Measurements from ENCODE around the gene GULP1.
"Not testable (repeated sequence)": the region's sequence is repeated elsewhere in the genome, so short reads cannot be mapped to it uniquely, and the experiment has no call there.

GULP1 gene

GRCh38 chr2:188551671-188552070 lies 260.0 kb downstream of the GULP1 start:
- Histone ChIP-seq H3K9ac (ENCODE audit: low read depth, low read length, poor library complexity) (no peak overlapping the region), H3K9me3 (replicated peaks in 1 of 2; ENCODE audit: control insufficient read depth in 2 of 2, insufficient read depth in 1 of 2, low read depth in 1 of 2, low read length in 2 of 2) (peaks cover 0 to 15% of the 10 kb centered on the region in 2 donors), H3K4ac (ENCODE audit: low read length) (no peak overlapping the region), H3K14ac (ENCODE audit: low read length) (no peak overlapping the region), H3K18ac (ENCODE audit: low read length) (no peak overlapping the region), H2BK15ac (ENCODE audit: low read length) (no peak overlapping the region), H3K27ac (replicated peaks; ENCODE audit: low read length) (no peak overlapping the region), H3K36me3 (replicated peaks in 1 of 2; ENCODE audit: control insufficient read depth in 2 of 2, insufficient read depth in 2 of 2, low read length in 2 of 2) (no peaks in the 10 kb centered on the region), H2AK5ac (ENCODE audit: low read depth, low read length) (no peak overlapping the region), H4K91ac (ENCODE audit: low read depth, low read length, poor library complexity) (no peak overlapping the region), H2BK120ac (ENCODE audit: low read depth, low read length) (no peak overlapping the region), H3K4me2 (ENCODE audit: insufficient read depth, low read length, poor library complexity, severe bottlenecking) (no peak overlapping the region), H3K79me1 (ENCODE audit: low read depth, low read length) (no peaks in the 10 kb centered on the region), H3K4me3 (ENCODE audit: low read length in 2 of 2) (no peak overlapping the region), H2BK5ac (ENCODE audit: low read length) (no peak overlapping the region), H4K8ac (ENCODE audit: low read depth, low read length) (no peak overlapping the region), H3K23ac (ENCODE audit: low read depth, low read length, poor library complexity) (no peak overlapping the region), H3K4me1 (ENCODE audit: control insufficient read depth in 2 of 2, insufficient read depth in 1 of 2, low read depth in 1 of 2, low read length in 2 of 2) (no peaks in the 10 kb centered on the region), H3K27me3 (ENCODE audit: control insufficient read depth in 3 of 3, insufficient read depth in 3 of 3, low read depth in 1 of 3, low read length in 3 of 3) (no peaks in the 10 kb centered on the region), H2BK12ac (ENCODE audit: low read length) (no peak overlapping the region), H2AFZ (ENCODE audit: low read length) (no peak overlapping the region)
- WGBS, 2 donors (ENCODE audit: extremely low coverage in 2 of 2, insufficient read length in 2 of 2, insufficient replicate concordance in 1 of 2) = no CpG with 5 or more reads among the region's 3 CpGs
- no peak for DNase-seq (ENCODE audit: low spot score)

GRCh38 chr2:188557081-188557480 lies 265.4 kb downstream of the GULP1 start:
- Histone ChIP-seq H3K27ac (replicated peaks; ENCODE audit: low read length) (no peak overlapping the region), H3K4me3 (ENCODE audit: low read length in 2 of 2) (no peak overlapping the region), H3K4me1 (ENCODE audit: control insufficient read depth in 2 of 2, insufficient read depth in 1 of 2, low read depth in 1 of 2, low read length in 2 of 2) (no peaks in the 10 kb centered on the region), H2AK5ac (ENCODE audit: low read depth, low read length) (no peak overlapping the region), H3K27me3 (ENCODE audit: control insufficient read depth in 3 of 3, insufficient read depth in 3 of 3, low read depth in 1 of 3, low read length in 3 of 3) (no peaks in the 10 kb centered on the region), H2BK120ac (ENCODE audit: low read depth, low read length) (no peak overlapping the region), H2BK15ac (ENCODE audit: low read length) (no peak overlapping the region), H3K23ac (ENCODE audit: low read depth, low read length, poor library complexity) (no peak overlapping the region), H3K9ac (ENCODE audit: low read depth, low read length, poor library complexity) (no peak overlapping the region), H3K36me3 (replicated peaks in 1 of 2; ENCODE audit: control insufficient read depth in 2 of 2, insufficient read depth in 2 of 2, low read length in 2 of 2) (peaks cover 2 to 13% of the 10 kb centered on the region in 2 donors), H3K14ac (ENCODE audit: low read length) (no peak overlapping the region), H4K8ac (ENCODE audit: low read depth, low read length) (no peak overlapping the region), H2AFZ (ENCODE audit: low read length) (no peak overlapping the region), H3K9me3 (replicated peaks in 1 of 2; ENCODE audit: control insufficient read depth in 2 of 2, insufficient read depth in 1 of 2, low read depth in 1 of 2, low read length in 2 of 2) (peaks cover 0 to 29% of the 10 kb centered on the region in 2 donors), H3K4ac (ENCODE audit: low read length) (no peak overlapping the region), H2BK5ac (ENCODE audit: low read length) (no peak overlapping the region), H3K79me1 (ENCODE audit: low read depth, low read length) (no peaks in the 10 kb centered on the region), H3K18ac (ENCODE audit: low read length) (no peak overlapping the region), H3K4me2 (ENCODE audit: insufficient read depth, low read length, poor library complexity, severe bottlenecking) (no peak overlapping the region), H4K91ac (ENCODE audit: low read depth, low read length, poor library complexity) (no peak overlapping the region), H2BK12ac (ENCODE audit: low read length) (no peak overlapping the region)
- DNase-seq (ENCODE audit: low spot score) = no peak
- no CpG with 5 or more reads among the region's 1 CpG for WGBS, 2 donors (ENCODE audit: extremely low coverage in 2 of 2, insufficient read length in 2 of 2, insufficient replicate concordance in 1 of 2)

- not testable (repeated sequence) for H3K27me3 ChIP-seq (ENCODE audit: control insufficient read depth in 3 of 3, insufficient read depth in 3 of 3, low read depth in 1 of 3, low read length in 3 of 3); H4K91ac ChIP-seq (ENCODE audit: low read depth, low read length, poor library complexity); H3K18ac ChIP-seq (ENCODE audit: low read length); H3K23ac ChIP-seq (ENCODE audit: low read depth, low read length, poor library complexity); H3K14ac ChIP-seq (ENCODE audit: low read length); H3K4ac ChIP-seq (ENCODE audit: low read length); H3K4me3 ChIP-seq (ENCODE audit: low read length in 2 of 2); H2BK15ac ChIP-seq (ENCODE audit: low read length); H3K79me1 ChIP-seq (ENCODE audit: low read depth, low read length); DNase-seq (ENCODE audit: low spot score); H3K4me2 ChIP-seq (ENCODE audit: insufficient read depth, low read length, poor library complexity, severe bottlenecking); H2BK120ac ChIP-seq (ENCODE audit: low read depth, low read length); H4K8ac ChIP-seq (ENCODE audit: low read depth, low read length); H2BK5ac ChIP-seq (ENCODE audit: low read length); H2AFZ ChIP-seq (ENCODE audit: low read length); H2BK12ac ChIP-seq (ENCODE audit: low read length); H3K4me1 ChIP-seq (ENCODE audit: control insufficient read depth in 2 of 2, insufficient read depth in 1 of 2, low read depth in 1 of 2, low read length in 2 of 2); H3K9ac ChIP-seq (ENCODE audit: low read depth, low read length, poor library complexity); H3K27ac ChIP-seq (replicated peaks; ENCODE audit: low read length); H2AK5ac ChIP-seq (ENCODE audit: low read depth, low read length)
- peaks cover 0 to 31% of the 10 kb centered on the region in 2 donors for H3K9me3 ChIP-seq (replicated peaks in 1 of 2; ENCODE audit: control insufficient read depth in 2 of 2, insufficient read depth in 1 of 2, low read depth in 1 of 2, low read length in 2 of 2)
- WGBS, 2 donors (ENCODE audit: extremely low coverage in 2 of 2, insufficient read length in 2 of 2, insufficient replicate concordance in 1 of 2) = no CpG with 5 or more reads among the region's 2 CpGs
- H3K36me3 ChIP-seq (replicated peaks in 1 of 2; ENCODE audit: control insufficient read depth in 2 of 2, insufficient read depth in 2 of 2, low read length in 2 of 2) = peaks cover 2 to 13% of the 10 kb centered on the region in 2 donors
Measured at GRCh38 chr2:188559455-188559854, 267.8 kb downstream of the GULP1 start.

GRCh38 chr2:188561473-188561979 lies 269.9 kb downstream of the GULP1 start:
- DNase-seq (ENCODE audit: low spot score) = no peak
- no peak overlapping the region for H3K4ac ChIP-seq (ENCODE audit: low read length)

More at GRCh38 chr2:188561473-188561979, 269.9 kb downstream of the GULP1 start:
- H4K91ac ChIP-seq (ENCODE audit: low read depth, low read length, poor library complexity) = no peak overlapping the region
- H3K18ac ChIP-seq (ENCODE audit: low read length) = no peak overlapping the region
- no peaks in the 10 kb centered on the region for H3K4me1 ChIP-seq (ENCODE audit: control insufficient read depth in 2 of 2, insufficient read depth in 1 of 2, low read depth in 1 of 2, low read length in 2 of 2)
- no peak overlapping the region for H2BK5ac ChIP-seq (ENCODE audit: low read length)
- no CpG with 5 or more reads among the region's 4 CpGs for WGBS, 2 donors (ENCODE audit: extremely low coverage in 2 of 2, insufficient read length in 2 of 2, insufficient replicate concordance in 1 of 2)
- H2BK12ac ChIP-seq (ENCODE audit: low read length) = no peak overlapping the region
- H3K4me3 ChIP-seq (ENCODE audit: low read length in 2 of 2) = peak overlapping the region in 1 of 2 donors; percentile 3
- H3K36me3 ChIP-seq (replicated peaks in 1 of 2; ENCODE audit: control insufficient read depth in 2 of 2, insufficient read depth in 2 of 2, low read length in 2 of 2) = peaks cover 2 to 13% of the 10 kb centered on the region in 2 donors
- H3K27me3 ChIP-seq (ENCODE audit: control insufficient read depth in 3 of 3, insufficient read depth in 3 of 3, low read depth in 1 of 3, low read length in 3 of 3) = no peaks in the 10 kb centered on the region
- H2AFZ ChIP-seq (ENCODE audit: low read length) = no peak overlapping the region
- H3K4me2 ChIP-seq (ENCODE audit: insufficient read depth, low read length, poor library complexity, severe bottlenecking) = no peak overlapping the region
- peaks cover 0 to 18% of the 10 kb centered on the region in 2 donors for H3K9me3 ChIP-seq (replicated peaks in 1 of 2; ENCODE audit: control insufficient read depth in 2 of 2, insufficient read depth in 1 of 2, low read depth in 1 of 2, low read length in 2 of 2)
- no peak overlapping the region for H2AK5ac ChIP-seq (ENCODE audit: low read depth, low read length)
- no peak overlapping the region for H3K27ac ChIP-seq (replicated peaks; ENCODE audit: low read length)
- H3K9ac ChIP-seq (ENCODE audit: low read depth, low read length, poor library complexity) = no peak overlapping the region
- H3K14ac ChIP-seq (ENCODE audit: low read length) = no peak overlapping the region
- no peak overlapping the region for H2BK120ac ChIP-seq (ENCODE audit: low read depth, low read length)
- H2BK15ac ChIP-seq (ENCODE audit: low read length) = no peak overlapping the region
- H3K23ac ChIP-seq (ENCODE audit: low read depth, low read length, poor library complexity) = no peak overlapping the region
- no peaks in the 10 kb centered on the region for H3K79me1 ChIP-seq (ENCODE audit: low read depth, low read length)
- H4K8ac ChIP-seq (ENCODE audit: low read depth, low read length) = no peak overlapping the region

All from neuronal stem cell (in vitro differentiated cells).